ENCODE measurements around the gene NCS1.

NCS1 gene

DNA sequence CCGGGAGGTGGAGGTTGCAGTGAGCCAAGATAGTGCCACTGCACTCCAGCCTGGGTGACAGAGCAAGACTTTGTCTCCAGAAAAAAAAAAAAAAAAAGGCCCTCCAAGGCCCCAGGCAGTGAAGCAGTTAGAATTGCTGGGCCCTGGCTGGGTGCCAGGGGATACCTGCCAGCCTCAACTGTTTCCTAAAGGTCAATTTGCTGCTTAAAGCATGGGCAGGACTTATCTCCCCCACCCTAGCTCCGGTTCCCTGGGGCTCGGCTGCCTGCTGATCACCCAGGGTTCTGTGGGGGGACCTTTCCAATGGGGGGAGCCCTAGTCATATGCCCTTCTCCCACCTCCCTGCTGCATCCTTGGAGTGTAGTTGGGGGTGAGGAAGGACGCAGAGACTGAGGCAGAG is 25.7 kb downstream of the NCS1 start:
- Histone ChIP-seq H3K9me3 (ENCODE audit: control insufficient read depth in 5 of 5, low read length in 5 of 5) (no peaks in the 10 kb centered on the region), H3K9ac (ENCODE audit: low read length in 5 of 5) (no peak overlapping the region), H3K27ac (ENCODE audit: low read depth, low read length) (no peak overlapping the region), H3K4me1 (ENCODE audit: control insufficient read depth in 5 of 5, insufficient read depth in 5 of 5, low read length in 5 of 5) (peaks cover 0 to 6% (median 3%) of the 10 kb centered on the region in 5 donors), H3K4me3 (ENCODE audit: low read depth in 1 of 5, low read length in 5 of 5) (no peak overlapping the region), H3K36me3 (ENCODE audit: control insufficient read depth in 5 of 5, insufficient read depth in 5 of 5, low read length in 5 of 5) (no peaks in the 10 kb centered on the region), H3K27me3 (ENCODE audit: control insufficient read depth in 5 of 5, insufficient read depth in 4 of 5, low read length in 5 of 5) (peaks cover 3 to 13% (median 7%) of the 10 kb centered on the region in 5 donors)

DNA sequence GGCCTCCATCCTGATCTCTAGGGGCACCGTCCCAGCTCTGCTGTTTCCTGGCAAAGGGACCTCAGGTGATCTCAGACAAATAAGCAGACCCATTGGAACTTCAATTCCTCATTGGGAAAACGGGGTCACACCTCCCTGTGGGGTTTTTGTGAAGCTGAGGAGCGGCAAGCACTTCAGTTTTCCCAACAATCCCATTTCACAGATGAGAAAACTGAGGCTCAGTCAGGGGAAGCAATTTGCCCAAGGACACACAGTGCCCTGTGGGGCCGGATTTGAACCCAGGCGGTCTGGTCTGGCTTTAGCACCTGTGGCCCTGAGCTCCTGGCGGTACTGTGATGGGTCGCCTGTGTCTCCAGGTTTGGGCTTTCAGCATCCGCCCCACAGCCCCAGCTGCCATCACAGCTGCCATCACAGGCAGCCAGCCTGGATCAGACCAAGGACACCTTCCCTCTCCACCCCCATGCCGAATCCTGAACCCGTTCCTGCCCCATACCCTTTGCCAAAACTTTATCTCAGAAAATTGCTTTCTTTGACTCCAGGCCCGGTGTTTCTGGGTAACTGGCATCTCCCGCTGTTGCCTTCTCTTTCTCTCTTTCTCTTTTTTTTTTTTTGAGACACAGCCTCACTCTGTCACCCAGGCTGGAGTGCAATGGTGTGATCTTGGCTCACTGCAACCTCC is 26.4 kb downstream of the NCS1 start:
- Histone ChIP-seq H3K9me3 (ENCODE audit: control insufficient read depth in 5 of 5, low read length in 5 of 5) (no peaks in the 10 kb centered on the region), H3K9ac (ENCODE audit: low read length in 5 of 5) (no peak overlapping the region), H3K27me3 (ENCODE audit: control insufficient read depth in 5 of 5, insufficient read depth in 4 of 5, low read length in 5 of 5) (peaks cover 0 to 11% (median 3%) of the 10 kb centered on the region in 5 donors), H3K27ac (ENCODE audit: low read depth, low read length) (no peak overlapping the region), H3K36me3 (ENCODE audit: control insufficient read depth in 5 of 5, insufficient read depth in 5 of 5, low read length in 5 of 5) (no peaks in the 10 kb centered on the region), H3K4me3 (ENCODE audit: low read depth in 1 of 5, low read length in 5 of 5) (no peak overlapping the region), H3K4me1 (ENCODE audit: control insufficient read depth in 5 of 5, insufficient read depth in 5 of 5, low read length in 5 of 5) (peaks cover 0 to 3% (median 2%) of the 10 kb centered on the region in 5 donors)

GRCh38 chr9:130199605-130200004 is 27.4 kb downstream of the NCS1 start:
- Histone ChIP-seq H3K9ac (ENCODE audit: low read length in 5 of 5) (no peak overlapping the region), H3K36me3 (ENCODE audit: control insufficient read depth in 5 of 5, insufficient read depth in 5 of 5, low read length in 5 of 5) (no peaks in the 10 kb centered on the region), H3K9me3 (ENCODE audit: control insufficient read depth in 5 of 5, low read length in 5 of 5) (no peaks in the 10 kb centered on the region), H3K27ac (ENCODE audit: low read depth, low read length) (no peak overlapping the region), H3K4me3 (ENCODE audit: low read depth in 1 of 5, low read length in 5 of 5) (no peak overlapping the region), H3K27me3 (ENCODE audit: control insufficient read depth in 5 of 5, insufficient read depth in 4 of 5, low read length in 5 of 5) (peaks cover 0 to 4% (median 0%) of the 10 kb centered on the region in 5 donors), H3K4me1 (ENCODE audit: control insufficient read depth in 5 of 5, insufficient read depth in 5 of 5, low read length in 5 of 5) (no peaks in the 10 kb centered on the region)

- Histone ChIP-seq H3K27me3 (ENCODE audit: control insufficient read depth in 5 of 5, insufficient read depth in 4 of 5, low read length in 5 of 5) (peaks cover 0 to 4% (median 0%) of the 10 kb centered on the region in 5 donors), H3K9ac (ENCODE audit: low read length in 5 of 5) (no peak overlapping the region), H3K27ac (ENCODE audit: low read depth, low read length) (no peak overlapping the region), H3K4me1 (ENCODE audit: control insufficient read depth in 5 of 5, insufficient read depth in 5 of 5, low read length in 5 of 5) (no peaks in the 10 kb centered on the region), H3K36me3 (ENCODE audit: control insufficient read depth in 5 of 5, insufficient read depth in 5 of 5, low read length in 5 of 5) (no peaks in the 10 kb centered on the region), H3K9me3 (ENCODE audit: control insufficient read depth in 5 of 5, low read length in 5 of 5) (no peaks in the 10 kb centered on the region), H3K4me3 (ENCODE audit: low read depth in 1 of 5, low read length in 5 of 5) (no peak overlapping the region)
Observed at GRCh38 chr9:130200038-130200849, 28.0 kb downstream of the NCS1 start.

- Histone ChIP-seq H3K27me3 (ENCODE audit: control insufficient read depth in 5 of 5, insufficient read depth in 4 of 5, low read length in 5 of 5) (no peaks in the 10 kb centered on the region), H3K4me1 (ENCODE audit: control insufficient read depth in 5 of 5, insufficient read depth in 5 of 5, low read length in 5 of 5) (no peaks in the 10 kb centered on the region), H3K9ac (ENCODE audit: low read length in 5 of 5) (no peak overlapping the region), H3K4me3 (ENCODE audit: low read depth in 1 of 5, low read length in 5 of 5) (no peak overlapping the region), H3K9me3 (ENCODE audit: control insufficient read depth in 5 of 5, low read length in 5 of 5) (no peaks in the 10 kb centered on the region), H3K36me3 (ENCODE audit: control insufficient read depth in 5 of 5, insufficient read depth in 5 of 5, low read length in 5 of 5) (no peaks in the 10 kb centered on the region), H3K27ac (ENCODE audit: low read depth, low read length) (no peak overlapping the region)
Observed at GRCh38 chr9:130201399-130201873, 29.2 kb downstream of the NCS1 start.

GRCh38 chr9:130201974-130202373 is 29.8 kb downstream of the NCS1 start:
- H3K9ac ChIP-seq (ENCODE audit: low read length in 5 of 5): no peak overlapping the region
- H3K4me3 ChIP-seq (ENCODE audit: low read depth in 1 of 5, low read length in 5 of 5): no peak overlapping the region
- H3K27me3 ChIP-seq (ENCODE audit: control insufficient read depth in 5 of 5, insufficient read depth in 4 of 5, low read length in 5 of 5): no peaks in the 10 kb centered on the region
- H3K9me3 ChIP-seq (ENCODE audit: control insufficient read depth in 5 of 5, low read length in 5 of 5): no peaks in the 10 kb centered on the region
- no peaks in the 10 kb centered on the region for H3K4me1 ChIP-seq (ENCODE audit: control insufficient read depth in 5 of 5, insufficient read depth in 5 of 5, low read length in 5 of 5)
- H3K36me3 ChIP-seq (ENCODE audit: control insufficient read depth in 5 of 5, insufficient read depth in 5 of 5, low read length in 5 of 5): no peaks in the 10 kb centered on the region
- no peak overlapping the region for H3K27ac ChIP-seq (ENCODE audit: low read depth, low read length)

DNA sequence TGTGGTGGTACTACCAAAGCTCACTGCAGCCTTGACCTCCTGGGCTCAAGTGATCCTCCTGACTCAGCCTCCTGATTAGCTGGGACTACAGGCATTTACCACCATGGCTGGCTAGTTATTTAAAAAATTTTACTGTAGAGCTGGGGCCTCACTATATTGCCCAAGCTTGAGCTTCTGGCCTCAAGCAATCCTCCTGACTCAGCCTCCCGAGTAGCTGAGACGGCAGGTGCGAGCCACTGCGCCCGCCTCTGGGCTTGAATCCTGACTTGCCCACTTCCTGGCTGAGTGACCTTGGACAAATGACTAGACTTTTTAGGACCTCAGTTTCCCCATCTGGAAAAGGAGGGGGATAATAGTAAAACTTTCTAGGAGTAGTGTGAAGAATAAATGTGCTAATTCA is 32.1 kb downstream of the NCS1 start:
- no peaks in the 10 kb centered on the region for H3K36me3 ChIP-seq (ENCODE audit: control insufficient read depth in 5 of 5, insufficient read depth in 5 of 5, low read length in 5 of 5)
- no peak overlapping the region for H3K9ac ChIP-seq (ENCODE audit: low read length in 5 of 5)
- H3K4me3 ChIP-seq (ENCODE audit: low read depth in 1 of 5, low read length in 5 of 5): no peak overlapping the region
- no peak overlapping the region for H3K27ac ChIP-seq (ENCODE audit: low read depth, low read length)
- no peaks in the 10 kb centered on the region for H3K4me1 ChIP-seq (ENCODE audit: control insufficient read depth in 5 of 5, insufficient read depth in 5 of 5, low read length in 5 of 5)
- H3K9me3 ChIP-seq (ENCODE audit: control insufficient read depth in 5 of 5, low read length in 5 of 5): no peaks in the 10 kb centered on the region
- H3K27me3 ChIP-seq (ENCODE audit: control insufficient read depth in 5 of 5, insufficient read depth in 4 of 5, low read length in 5 of 5): peaks cover 0 to 8% (median 0%) of the 10 kb centered on the region in 5 donors

DNA sequence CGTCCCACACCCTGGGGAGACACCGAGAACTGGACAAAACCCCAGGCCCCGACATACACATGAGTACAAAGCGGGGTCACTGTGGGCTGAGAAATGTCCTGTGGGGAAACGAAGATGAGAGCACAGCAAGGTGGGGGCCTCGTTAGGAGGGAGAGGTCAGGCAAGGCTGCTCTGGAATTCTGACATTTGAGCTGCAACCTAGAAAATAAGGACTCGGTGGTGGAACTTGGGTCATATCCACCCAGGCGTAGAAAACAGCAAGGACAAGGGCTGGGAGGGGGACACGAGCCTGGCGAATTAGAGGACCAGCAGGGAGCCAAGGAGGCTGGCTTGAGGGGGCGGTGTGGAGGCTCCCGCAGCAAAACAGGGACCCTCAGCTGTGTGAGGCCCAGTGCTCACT is 32.8 kb downstream of the NCS1 start:
- Histone ChIP-seq H3K27ac (ENCODE audit: low read depth, low read length) (no peak overlapping the region), H3K9ac (ENCODE audit: low read length in 5 of 5) (no peak overlapping the region), H3K36me3 (ENCODE audit: control insufficient read depth in 5 of 5, insufficient read depth in 5 of 5, low read length in 5 of 5) (no peaks in the 10 kb centered on the region), H3K27me3 (ENCODE audit: control insufficient read depth in 5 of 5, insufficient read depth in 4 of 5, low read length in 5 of 5) (peaks cover 0 to 8% (median 0%) of the 10 kb centered on the region in 5 donors), H3K4me1 (ENCODE audit: control insufficient read depth in 5 of 5, insufficient read depth in 5 of 5, low read length in 5 of 5) (no peaks in the 10 kb centered on the region), H3K9me3 (ENCODE audit: control insufficient read depth in 5 of 5, low read length in 5 of 5) (no peaks in the 10 kb centered on the region), H3K4me3 (ENCODE audit: low read depth in 1 of 5, low read length in 5 of 5) (no peak overlapping the region)

- Histone ChIP-seq H3K27me3 (ENCODE audit: control insufficient read depth in 5 of 5, insufficient read depth in 4 of 5, low read length in 5 of 5) (peaks cover 0 to 8% (median 2%) of the 10 kb centered on the region in 5 donors), H3K27ac (ENCODE audit: low read depth, low read length) (no peak overlapping the region), H3K4me1 (ENCODE audit: control insufficient read depth in 5 of 5, insufficient read depth in 5 of 5, low read length in 5 of 5) (no peaks in the 10 kb centered on the region), H3K9me3 (ENCODE audit: control insufficient read depth in 5 of 5, low read length in 5 of 5) (no peaks in the 10 kb centered on the region), H3K36me3 (ENCODE audit: control insufficient read depth in 5 of 5, insufficient read depth in 5 of 5, low read length in 5 of 5) (no peaks in the 10 kb centered on the region), H3K4me3 (ENCODE audit: low read depth in 1 of 5, low read length in 5 of 5) (no peak overlapping the region), H3K9ac (ENCODE audit: low read length in 5 of 5) (no peak overlapping the region)
Observed at GRCh38 chr9:130205912-130206311, 33.7 kb downstream of the NCS1 start.

DNA sequence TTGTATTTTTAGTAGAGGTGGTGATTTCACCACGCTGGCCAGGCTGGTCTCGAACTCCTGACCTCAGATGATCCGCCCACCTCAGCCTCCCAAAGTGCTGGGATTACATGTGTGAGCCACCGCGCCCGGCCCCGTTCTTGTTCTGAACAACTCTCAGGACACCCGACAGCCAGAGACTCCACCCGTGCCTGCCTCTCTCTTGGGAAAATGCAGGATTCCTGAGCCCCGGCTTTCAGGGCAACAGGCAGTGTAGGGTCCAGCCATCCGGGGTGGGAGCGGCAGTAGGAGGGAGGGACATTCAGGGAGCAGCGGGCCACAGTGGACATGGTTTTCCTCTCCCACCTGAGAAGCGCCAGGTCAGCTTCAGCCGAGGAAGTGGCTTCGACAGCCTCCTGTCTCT is 34.4 kb downstream of the NCS1 start:
- H3K4me3 ChIP-seq (ENCODE audit: low read depth in 1 of 5, low read length in 5 of 5): no peak overlapping the region
- peaks cover 0 to 8% (median 2%) of the 10 kb centered on the region in 5 donors for H3K27me3 ChIP-seq (ENCODE audit: control insufficient read depth in 5 of 5, insufficient read depth in 4 of 5, low read length in 5 of 5)
- no peaks in the 10 kb centered on the region for H3K36me3 ChIP-seq (ENCODE audit: control insufficient read depth in 5 of 5, insufficient read depth in 5 of 5, low read length in 5 of 5)
- no peak overlapping the region for H3K9ac ChIP-seq (ENCODE audit: low read length in 5 of 5)
- H3K4me1 ChIP-seq (ENCODE audit: control insufficient read depth in 5 of 5, insufficient read depth in 5 of 5, low read length in 5 of 5): no peaks in the 10 kb centered on the region
- no peaks in the 10 kb centered on the region for H3K9me3 ChIP-seq (ENCODE audit: control insufficient read depth in 5 of 5, low read length in 5 of 5)
- H3K27ac ChIP-seq (ENCODE audit: low read depth, low read length): no peak overlapping the region
